A549 (cell line): ENCODE results near the gene PEX10. TPM values are rescaled to one million over a fixed set of nuclear protein-coding genes. Genes with fewer than 3 reads are reported as not detected.

Experiments used
- ATAC-seq, 2 experiments: fragments of 200-7000 bp in 1 of 2; fragments of >200 bp in 1 of 2; cut with Nextera tagmentation in 1 of 2; cut with Tn5 transposase in 1 of 2; 3 replicates each; pipeline versions ENCODE4 v1.8.0 to v1.9.1; 2018 to 2020; ENCODE audit warnings: mild to moderate bottlenecking in 1 of 2, moderate library complexity in 1 of 2
- CTCF ChIA-PET: fragments of 300-600 bp; sonication (Branson Sonifier 250); formaldehyde crosslinking; extraction: SDS; loops from one replicate; lab custom pipeline; 2021; ENCODE audit warnings: antibody characterized with exemption, inconsistent platforms; lab: Yijun Ruan, JAX
- POLR2A ChIA-PET: fragments of 350-600 bp; formaldehyde crosslinking; extraction: SDS; loops from one replicate; lab custom pipeline; 2021; ENCODE audit warnings: antibody characterized with exemption, inconsistent platforms; lab: Yijun Ruan, JAX
- DNase-seq, 2 experiments: peaks; one replicate each; pipeline versions ENCODE4 v3.0.0 to v3.0.0-alpha.2; 2011 to 2016; ENCODE audit warnings: low read depth in 1 of 2, low spot score in 1 of 2
- FAIRE-seq: peaks from 2 replicates; lab custom pipeline; 2011; peaks lifted over from hg19 to GRCh38; lab: Jason Lieb, UNC
- H3K27ac ChIP-seq, 2 experiments: fragments of >200 bp; sonication (Bioruptor Twin); formaldehyde crosslinking; 3 replicates each; pipeline ENCODE4 v1.5.1; 2016 to 2017
- H3K4me1 ChIP-seq: fragments of >200 bp; sonication (Bioruptor Twin); formaldehyde crosslinking; 3 replicates; pipeline ENCODE4 v1.6.1; 2016
- H3K4me2 ChIP-seq: fragments of >200 bp; sonication (Bioruptor Twin); formaldehyde crosslinking; 3 replicates; pipeline ENCODE4 v1.6.1; 2016
- H3K4me3 ChIP-seq: fragments of >200 bp; sonication (Bioruptor Twin); formaldehyde crosslinking; 3 replicates; pipeline ENCODE4 v1.5.1; 2016
- H3K9me3 ChIP-seq: fragments of >200 bp; sonication (Bioruptor Twin); formaldehyde crosslinking; 3 replicates; pipeline ENCODE4 v1.6.1; 2016
- ATOH8 ChIP-seq: fragments of 250-450 bp; sonication (Bioruptor Pico); IDR thresholded peaks from 2 replicates; pipeline ENCODE4 v1.5.0; 2020; ENCODE audit warnings: low read depth, mild to moderate bottlenecking, moderate library complexity
- BHLHE40 ChIP-seq: IDR thresholded peaks from 2 replicates; pipeline ENCODE4 v1.6.1; 2012; ENCODE audit warnings: low read depth, low read length, inconsistent platforms
- CEBPB ChIP-seq, 2 experiments: fragments of >200 bp in 1 of 2; sonication (Bioruptor Twin) in 1 of 2; formaldehyde crosslinking in 1 of 2; IDR thresholded peaks; 2 replicates each; pipeline ENCODE4 v1.6.1; 2012 to 2016
- CHD2 ChIP-seq: fragments of 150-350 bp; IDR thresholded peaks from 2 replicates; pipeline ENCODE4 v1.6.1; 2014; ENCODE audit warnings: low read length; ENCODE audit not compliant: partially characterized antibody
- CHD4 ChIP-seq: fragments of 200-600 bp; sonication (generic); IDR thresholded peaks from 2 replicates; pipeline ENCODE4 v1.6.1; 2016; ENCODE audit warnings: antibody characterized with exemption, mild to moderate bottlenecking, borderline replicate concordance
- EHMT2 ChIP-seq: fragments of 200-600 bp; sonication (generic); IDR thresholded peaks from 2 replicates; pipeline ENCODE4 v1.6.1; 2016; ENCODE audit warnings: antibody characterized with exemption, low read depth, mild to moderate bottlenecking, moderate library complexity
- ELK1 ChIP-seq: fragments of 150-350 bp; IDR thresholded peaks from 2 replicates; pipeline ENCODE4 v1.6.1; 2014; ENCODE audit warnings: low read depth, mild to moderate bottlenecking, low read length
- EP300 ChIP-seq, 2 experiments: fragments of >200 bp; sonication (Bioruptor Twin); formaldehyde crosslinking; IDR thresholded peaks; 2 replicates in 1 of 2; 3 replicates in 1 of 2; pipeline ENCODE4 v1.6.1; 2016 to 2017
- ESRRA ChIP-seq: fragments of 150-350 bp; IDR thresholded peaks from 2 replicates; pipeline ENCODE4 v1.6.1; 2014; ENCODE audit warnings: mild to moderate bottlenecking, low read length, borderline replicate concordance
- FOSL2 ChIP-seq, 2 experiments: fragments of 450-650 bp in 1 of 2; fragments of >200 bp in 1 of 2; sonication (Bioruptor Twin) in 1 of 2; formaldehyde crosslinking; IDR thresholded peaks; 2 replicates each; pipeline versions ENCODE4 v1.5.0 to v1.6.1; 2016 to 2020; ENCODE audit warnings: mild to moderate bottlenecking in 1 of 2, moderate library complexity in 1 of 2
- HOXB13 ChIP-seq: fragments of 250-450 bp; sonication (Bioruptor Pico); IDR thresholded peaks from 2 replicates; pipeline ENCODE4 v1.5.0; 2020; ENCODE audit warnings: low read depth, mild to moderate bottlenecking, moderate library complexity
- JUN ChIP-seq, 2 experiments: fragments of >200 bp; sonication (Bioruptor Twin); formaldehyde crosslinking; IDR thresholded peaks; 2 replicates in 1 of 2; 3 replicates in 1 of 2; pipeline ENCODE4 v1.6.1; 2016 to 2017
- JUNB ChIP-seq: fragments of >200 bp; sonication (Bioruptor Twin); formaldehyde crosslinking; IDR thresholded peaks from 2 replicates; pipeline ENCODE4 v1.6.1; 2016
- KDM1A ChIP-seq: fragments of 200-600 bp; sonication (generic); IDR thresholded peaks from 2 replicates; pipeline ENCODE4 v1.6.1; 2016; ENCODE audit warnings: low read depth, mild to moderate bottlenecking
- MAFK ChIP-seq: fragments of 450-650 bp; IDR thresholded peaks from 2 replicates; pipeline ENCODE4 v1.6.1; 2014; ENCODE audit not compliant: partially characterized antibody
- MAZ ChIP-seq: fragments of 150-350 bp; IDR thresholded peaks from 2 replicates; pipeline ENCODE4 v1.6.1; 2014; ENCODE audit warnings: antibody characterized with exemption, low read depth, low read length, borderline replicate concordance
- MYC ChIP-seq: IDR thresholded peaks from 2 replicates; pipeline ENCODE4 v1.6.1; 2012; ENCODE audit warnings: mild to moderate bottlenecking, inconsistent platforms, low read length, improper control_type of control experiment, borderline replicate concordance
- NFE2L2 ChIP-seq: fragments of 150-350 bp; conservative IDR thresholded peaks from 2 replicates; pipeline ENCODE4 v1.6.1; 2014; ENCODE audit warnings: low read length
- RARB ChIP-seq: fragments of 250-450 bp; sonication (Bioruptor Pico); IDR thresholded peaks from 2 replicates; pipeline ENCODE4 v1.8.0; 2021; ENCODE audit warnings: mild to moderate bottlenecking, moderate library complexity
- RCOR1 ChIP-seq: fragments of 150-350 bp; IDR thresholded peaks from 2 replicates; pipeline ENCODE4 v1.6.1; 2014; ENCODE audit warnings: antibody characterized with exemption, low read length, low read depth
- RNF2 ChIP-seq: fragments of 200-600 bp; sonication (generic); IDR thresholded peaks from 2 replicates; pipeline ENCODE4 v1.6.1; 2016; ENCODE audit warnings: low read depth, mild to moderate bottlenecking, antibody characterized with exemption, moderate library complexity, borderline replicate concordance
- SMC3 ChIP-seq: fragments of >200 bp; sonication (Bioruptor Twin); formaldehyde crosslinking; IDR thresholded peaks from 3 replicates; pipeline ENCODE4 v1.6.1; 2018; ENCODE audit warnings: inconsistent platforms
- SREBF2 ChIP-seq: fragments of 450-650 bp; IDR thresholded peaks from 2 replicates; pipeline ENCODE4 v1.6.1; 2014; ENCODE audit warnings: mild to moderate bottlenecking, moderate library complexity
- USF2 ChIP-seq: fragments of 450-650 bp; IDR thresholded peaks from 2 replicates; pipeline ENCODE4 v1.6.1; 2014; ENCODE audit warnings: antibody characterized with exemption
- ZC3H11A ChIP-seq: fragments of 450-650 bp; IDR thresholded peaks from 2 replicates; pipeline ENCODE4 v1.6.1; 2014; ENCODE audit warnings: antibody characterized with exemption, mild to moderate bottlenecking
- ZSCAN20 ChIP-seq: fragments of 250-450 bp; sonication (Bioruptor Pico); IDR thresholded peaks from 2 replicates; pipeline ENCODE4 v1.8.0; 2022; ENCODE audit warnings: mild to moderate bottlenecking, moderate library complexity
- WGBS: methylation state at CpG from one replicate; pipeline ENCODE4 v1.1.6; 2017; ENCODE audit errors: missing lambda C conversion rate; 5-methylcytosine and 5-hydroxymethylcytosine counted together
- polyA plus RNA-seq, 4 experiments: library from polyadenylated mRNA; depleted of rRNA in 3 of 4; stranded (reverse); fragments of >200 nt; fragmentation: RNase III in 1 of 4; extraction: RNeasy Plus Mini Kit Qiagen cat#74134 plus additional on column Dnase treatment in 1 of 4; gene quantifications; 2 replicates in 3 of 4; 3 replicates in 1 of 4; pipeline ENCODE4 v1.2.3, GENCODE V29; 2011 to 2017

PEX10 gene
- polyA plus RNA-seq, 2 of the 4 experiments (the other 2 are of a cell fraction) = 12.3 to 20.2 TPM

GRCh38 chr1:2408859-2409276, 3.5 kb downstream of the PEX10 start (continued):
- TF ChIP-seq EHMT2 (no peak), ZC3H11A (no peak), MAZ (no peak), ZSCAN20 (no peak), RNF2 (no peak)

- POLR2A ChIA-PET = interaction anchor here (0.9 kb wide), 1 partner anchor 17 kb away, joined by 4 read pairs; the partner anchor contains the start of genes MORN1 and RER1
- H3K4me3 ChIP-seq = no peak overlapping the region
- H3K27ac ChIP-seq = no peak overlapping the region
- H3K9me3 ChIP-seq = no peaks in the 10 kb centered on the region
- no peak for ATAC-seq
- no peak for DNase-seq
- 65% methylated on average over 4 of the region's 24 CpGs for WGBS
- TF ChIP-seq USF2 = no peak
- TF ChIP-seq EP300 (IDR thresholded peaks at IDR 0.05) = no peak
- TF ChIP-seq MYC = no peak
- TF ChIP-seq JUN (IDR thresholded peaks at IDR 0.05) = no peak
- no peak for TF ChIP-seq HOXB13 (CRISPR knock-in tag)
- no peak for TF ChIP-seq CEBPB (IDR thresholded peaks at IDR 0.05)
- no peak for TF ChIP-seq RCOR1
- no peak for TF ChIP-seq SMC3
- no peak for TF ChIP-seq CHD4
- no peak for TF ChIP-seq CHD2
- TF ChIP-seq MAFK = no peak
- TF ChIP-seq ATOH8 (CRISPR knock-in tag) = no peak
- no peak for TF ChIP-seq EHMT2
- TF ChIP-seq ELK1 = no peak
- no peak for TF ChIP-seq RARB (CRISPR knock-in tag)
- TF ChIP-seq, all 56 proteins: peak for 0
- FAIRE-seq = no peak
- CTCF ChIA-PET = interaction anchor here (0.5 to 1.5 kb wide), 6 partner anchors 12 to 394 kb away, joined by 3 to 4 read pairs (median 3); no protein-coding TSS in a partner anchor
- H3K4me2 ChIP-seq = no peak overlapping the region
- peaks cover 8% of the 10 kb centered on the region for H3K4me1 ChIP-seq
Measured at GRCh38 chr1:2408456-2408855, 3.9 kb downstream of the PEX10 start.

GRCh38 chr1:2407991-2408275, 4.4 kb downstream of the PEX10 start:
- TF ChIP-seq FOSL2 (IDR thresholded peaks at IDR 0.05) (no peak), FOSL2 (CRISPR knock-in tag; IDR thresholded peaks at IDR 0.05) (no peak), JUNB (no peak), KDM1A (no peak), BHLHE40 (no peak), SREBF2 (no peak), SMC3 (no peak), ESRRA (no peak), CHD4 (no peak), ZSCAN20 (no peak), NFE2L2 (no peak), RNF2 (no peak), CEBPB (IDR thresholded peaks at IDR 0.05) (no peak)
- Histone ChIP-seq H3K4me1 (0 out of 3 replicates have a peak, but pooled peaks cover 6% of the 10 kb centered on the region), H3K4me2 (no peak overlapping the region), H3K9me3 (no peaks in the 10 kb centered on the region), H3K27ac (no peak overlapping the region), H3K4me3 (no peak overlapping the region)
- FAIRE-seq (no peak), DNase-seq (no peak), ATAC-seq (no peak)
- ChIA-PET POLR2A (interaction anchor here (1.4 kb wide), 1 partner anchor 16 kb away, joined by 3 read pairs; the partner anchor contains the start of genes MORN1 and RER1), CTCF (interaction anchor here (0.9 to 2.0 kb wide), 8 partner anchors 10 to 213 kb away, joined by 3 to 9 read pairs (median 3); partner anchors contain the start of genes FAAP20, MORN1 and RER1)
- WGBS = 86% methylated on average over 6 of the region's 8 CpGs
